GM18499 (cell line): ENCODE data around the gene TSPAN4.

Source experiments
- ATAC-seq: cut with Tn5 transposase; IDR thresholded peaks from one replicate; pipeline ENCODE4 v1.9.1; 2021; ENCODE audit warnings: moderate number of reproducible peaks; ENCODE audit not compliant: insufficient read depth, unreplicated experiment

TSPAN4 gene

GRCh38 chr11:821512-822371, 20.9 kb upstream of the TSPAN4 start:
- no peak for ATAC-seq

GRCh38 chr11:823441-824291, 19.0 kb upstream of the TSPAN4 start:
- no peak for ATAC-seq

GRCh38 chr11:824292-824880, 18.3 kb upstream of the TSPAN4 start:
- ATAC-seq, result no peak

- no peak for ATAC-seq
Observed at GRCh38 chr11:824942-825341, 17.7 kb upstream of the TSPAN4 start.

GRCh38 chr11:825366-826226, 17.1 kb upstream of the TSPAN4 start:
- ATAC-seq, result no peak

- no peak for ATAC-seq
Observed at GRCh38 chr11:826227-826621, 16.4 kb upstream of the TSPAN4 start.

GRCh38 chr11:826836-827145, 15.9 kb upstream of the TSPAN4 start:
- ATAC-seq, result no peak

GRCh38 chr11:827146-827896, 15.3 kb upstream of the TSPAN4 start:
- ATAC-seq, result no peak

GRCh38 chr11:827897-828192, 14.8 kb upstream of the TSPAN4 start, which contains the start of gene CRACR2B:
Gene CRACR2B, plus strand, starts transcription at chr11:827919. Its CDS starts 689 bp downstream, at chr11:828608.
- no peak for ATAC-seq

- no peak for ATAC-seq
Observed at GRCh38 chr11:828506-829175, 14.0 kb upstream of the TSPAN4 start.

- ATAC-seq, result no peak
Observed at GRCh38 chr11:829176-829846, 13.3 kb upstream of the TSPAN4 start.

- no peak for ATAC-seq
Observed at GRCh38 chr11:829847-830294, 12.8 kb upstream of the TSPAN4 start.

- no peak for ATAC-seq
Observed at GRCh38 chr11:830295-831117, 12.1 kb upstream of the TSPAN4 start.

GRCh38 chr11:831118-831864, 11.4 kb upstream of the TSPAN4 start:
- no peak for ATAC-seq

GRCh38 chr11:831961-832528, 10.6 kb upstream of the TSPAN4 start:
- no peak for ATAC-seq

GRCh38 chr11:832529-833113, 10.0 kb upstream of the TSPAN4 start, which contains the start of gene CD151:
Gene CD151, plus strand, starts transcription at chr11:832952. Its CDS starts 3,118 bp downstream, at chr11:836070.
- ATAC-seq, result no peak
